Neuron (in vitro differentiated cells): ENCODE data around the gene TMEM233.

Experiments
- H2AFZ ChIP-seq: one replicate; pipeline ENCODE4 v1.6.1; 2013; ENCODE audit warnings: low read depth, mild to moderate bottlenecking, inconsistent platforms, low read length, moderate library complexity
- H3K27me3 ChIP-seq: one replicate; pipeline ENCODE4 v1.6.1; 2013; ENCODE audit warnings: low read length; ENCODE audit not compliant: insufficient read depth
- H3K36me3 ChIP-seq: one replicate; pipeline ENCODE4 v1.6.1; 2013; ENCODE audit warnings: low read length; ENCODE audit not compliant: insufficient read depth
- H3K4me1 ChIP-seq: one replicate; pipeline ENCODE4 v1.6.1; 2013; ENCODE audit warnings: low read length; ENCODE audit not compliant: insufficient read depth
- H3K4me3 ChIP-seq: 2 replicates; pipeline ENCODE4 v1.5.1; 2013; ENCODE audit warnings: mild to moderate bottlenecking, low read length, moderate library complexity
- H3K9me3 ChIP-seq: one replicate; pipeline ENCODE4 v1.6.1; 2013; ENCODE audit warnings: low read length

The TMEM233 gene

GRCh38 chr12:119589634-119590033, 3.9 kb upstream of the TMEM233 start:
- no peak overlapping the region for H2AFZ ChIP-seq
- H3K27me3 ChIP-seq: peaks cover 34% of the 10 kb centered on the region
- no peaks in the 10 kb centered on the region for H3K4me1 ChIP-seq

GRCh38 chr12:119592232-119592631, 1.3 kb upstream of the TMEM233 start:
- Histone ChIP-seq H3K36me3 (no peaks in the 10 kb centered on the region), H3K27me3 (peaks cover 57% of the 10 kb centered on the region), H2AFZ (no peak overlapping the region), H3K9me3 (no peaks in the 10 kb centered on the region), H3K4me1 (no peaks in the 10 kb centered on the region), H3K4me3 (no peak overlapping the region)

More at GRCh38 chr12:119589634-119590033, 3.9 kb upstream of the TMEM233 start:
- no peaks in the 10 kb centered on the region for H3K36me3 ChIP-seq
- no peaks in the 10 kb centered on the region for H3K9me3 ChIP-seq
- H3K4me3 ChIP-seq: no peak overlapping the region

GRCh38 chr12:119594399-119594730, 791 bp downstream of the TMEM233 start:
- Histone ChIP-seq H3K36me3 (no peaks in the 10 kb centered on the region), H3K9me3 (no peaks in the 10 kb centered on the region), H3K27me3 (peaks cover 56% of the 10 kb centered on the region), H3K4me1 (no peaks in the 10 kb centered on the region), H3K4me3 (no peak overlapping the region), H2AFZ (no peak overlapping the region)

GRCh38 chr12:119594772-119595445, 1.3 kb downstream of the TMEM233 start:
- Histone ChIP-seq H3K4me3 (no peak overlapping the region), H2AFZ (peak overlapping the region; percentile 5), H3K4me1 (no peaks in the 10 kb centered on the region), H3K36me3 (no peaks in the 10 kb centered on the region), H3K9me3 (no peaks in the 10 kb centered on the region), H3K27me3 (peaks cover 56% of the 10 kb centered on the region)

GRCh38 chr12:119598159-119598558, 4.6 kb downstream of the TMEM233 start:
- H3K4me3 ChIP-seq: no peak overlapping the region
- H2AFZ ChIP-seq: no peak overlapping the region
- H3K4me1 ChIP-seq: no peaks in the 10 kb centered on the region
- no peaks in the 10 kb centered on the region for H3K36me3 ChIP-seq
- H3K27me3 ChIP-seq: peaks cover 44% of the 10 kb centered on the region
- H3K9me3 ChIP-seq: no peaks in the 10 kb centered on the region

- Histone ChIP-seq H3K36me3 (no peaks in the 10 kb centered on the region), H2AFZ (no peak overlapping the region), H3K9me3 (no peaks in the 10 kb centered on the region), H3K4me3 (no peak overlapping the region), H3K4me1 (no peaks in the 10 kb centered on the region), H3K27me3 (peaks cover 7% of the 10 kb centered on the region)
Observed at GRCh38 chr12:119601877-119602733, 8.5 kb downstream of the TMEM233 start.

GRCh38 chr12:119602734-119603094, 9.1 kb downstream of the TMEM233 start:
- Histone ChIP-seq H3K4me1 (no peaks in the 10 kb centered on the region), H3K36me3 (no peaks in the 10 kb centered on the region), H2AFZ (no peak overlapping the region), H3K4me3 (no peak overlapping the region), H3K9me3 (no peaks in the 10 kb centered on the region), H3K27me3 (peaks cover 5% of the 10 kb centered on the region)

- Histone ChIP-seq H3K4me1 (no peaks in the 10 kb centered on the region), H3K27me3 (peaks cover 3% of the 10 kb centered on the region), H3K36me3 (no peaks in the 10 kb centered on the region), H3K4me3 (no peak overlapping the region), H2AFZ (no peak overlapping the region), H3K9me3 (no peaks in the 10 kb centered on the region)
Observed at GRCh38 chr12:119603767-119604166, 10.2 kb downstream of the TMEM233 start.

GRCh38 chr12:119609358-119609757, 15.8 kb downstream of the TMEM233 start:
- no peaks in the 10 kb centered on the region for H3K27me3 ChIP-seq

GRCh38 chr12:119613319-119613936, 19.9 kb downstream of the TMEM233 start:
- Histone ChIP-seq H3K27me3 (no peaks in the 10 kb centered on the region), H2AFZ (no peak overlapping the region), H3K36me3 (no peaks in the 10 kb centered on the region), H3K4me1 (no peaks in the 10 kb centered on the region), H3K4me3 (no peak overlapping the region), H3K9me3 (no peaks in the 10 kb centered on the region)

More at GRCh38 chr12:119609358-119609757, 15.8 kb downstream of the TMEM233 start:
- H2AFZ ChIP-seq: no peak overlapping the region
- no peaks in the 10 kb centered on the region for H3K4me1 ChIP-seq
- H3K36me3 ChIP-seq: no peaks in the 10 kb centered on the region
- H3K9me3 ChIP-seq: no peaks in the 10 kb centered on the region
- no peak overlapping the region for H3K4me3 ChIP-seq

- Histone ChIP-seq H3K4me3 (no peak overlapping the region), H3K4me1 (no peaks in the 10 kb centered on the region), H3K27me3 (no peaks in the 10 kb centered on the region), H2AFZ (no peak overlapping the region), H3K9me3 (no peaks in the 10 kb centered on the region), H3K36me3 (no peaks in the 10 kb centered on the region)
Observed at GRCh38 chr12:119614705-119615104, 21.1 kb downstream of the TMEM233 start.

- Histone ChIP-seq H3K4me3 (no peak overlapping the region), H3K4me1 (no peaks in the 10 kb centered on the region), H3K27me3 (no peaks in the 10 kb centered on the region), H3K9me3 (no peaks in the 10 kb centered on the region), H2AFZ (no peak overlapping the region), H3K36me3 (no peaks in the 10 kb centered on the region)
Observed at GRCh38 chr12:119615518-119616475, 22.2 kb downstream of the TMEM233 start.
